HEK293T (cell line): Measurements from ENCODE around the gene KPNA1.

Source experiments
- BHLHE40 ChIP-seq: fragments of 450-650 bp; IDR thresholded peaks from 2 replicates; pipeline ENCODE4 v1.6.1; 2016; ENCODE audit warnings: mild to moderate bottlenecking, moderate library complexity, borderline replicate concordance
- ELF4 ChIP-seq: fragments of 450-650 bp; IDR thresholded peaks from 2 replicates; pipeline ENCODE4 v1.6.1; 2017; ENCODE audit warnings: antibody characterized with exemption
- FOXK2 ChIP-seq: fragments of 450-650 bp; IDR thresholded peaks from 2 replicates; pipeline ENCODE4 v1.6.1; 2016; ENCODE audit warnings: mild to moderate bottlenecking
- HDGF ChIP-seq: fragments of 450-650 bp; IDR thresholded peaks from 2 replicates; pipeline ENCODE4 v1.6.1; 2017; ENCODE audit warnings: antibody characterized with exemption, borderline replicate concordance
- L3MBTL2 ChIP-seq: fragments of 450-650 bp; conservative IDR thresholded peaks from 2 replicates; pipeline ENCODE4 v1.6.1; 2016; ENCODE audit warnings: mild to moderate bottlenecking
- NFRKB ChIP-seq: fragments of 450-650 bp; IDR thresholded peaks from 2 replicates; pipeline ENCODE4 v1.6.1; 2016; ENCODE audit warnings: mild to moderate bottlenecking, moderate library complexity
- SUZ12 ChIP-seq: fragments of 450-650 bp; IDR thresholded peaks from 2 replicates; pipeline ENCODE4 v1.6.1; 2016; ENCODE audit warnings: mild to moderate bottlenecking

GRCh38 chr3:122520861-122521260 is 6.1 kb upstream of the KPNA1 start:
- TF ChIP-seq BHLHE40 (no peak), SUZ12 (no peak), NFRKB (no peak), L3MBTL2 (no peak), FOXK2 (no peak), HDGF (no peak), ELF4 (no peak)
